K562 (cell line): ENCODE results near the gene TTYH2. TPM values are rescaled to one million over a fixed set of nuclear protein-coding genes. Genes with fewer than 3 reads are reported as not detected.
A peak's percentile ranks its signal among the peaks of the same experiment; 100 is the strongest.

ENCODE experiments used
- CBFA2T3 ChIP-seq: fragments of 450-650 bp; IDR thresholded peaks from 2 replicates; pipeline ENCODE4 v1.6.1; 2017
- CCAR2 ChIP-seq: fragments of 200-400 bp; formaldehyde crosslinking; IDR thresholded peaks from 2 replicates; pipeline ENCODE4 v1.6.1; 2017; ENCODE audit warnings: mild to moderate bottlenecking, low read depth, low read length
- CHCHD3 ChIP-seq: fragments of 250-450 bp; sonication (Bioruptor Pico); IDR thresholded peaks from 2 replicates; pipeline ENCODE4 v2.1.2; 2022; ENCODE audit warnings: mild to moderate bottlenecking
- ERF ChIP-seq: fragments of 450-650 bp; formaldehyde crosslinking; IDR thresholded peaks from 2 replicates; pipeline ENCODE4 v1.4.0; 2020; ENCODE audit warnings: mild to moderate bottlenecking, mixed read lengths
- ESRRA ChIP-seq: fragments of 450-650 bp; IDR thresholded peaks from 2 replicates; pipeline ENCODE4 v1.6.1; 2014; ENCODE audit warnings: low read depth, mild to moderate bottlenecking, moderate library complexity, borderline replicate concordance
- FIP1L1 ChIP-seq: fragments of 200-400 bp; formaldehyde crosslinking; IDR thresholded peaks from 2 replicates; pipeline ENCODE4 v1.6.1; 2018; ENCODE audit warnings: mild to moderate bottlenecking, low read depth, low read length; ENCODE audit not compliant: poor library complexity, severe bottlenecking
- MCM3 ChIP-seq: fragments of 450-650 bp; IDR thresholded peaks from 2 replicates; pipeline ENCODE4 v1.6.1; 2016
- NCOR1 ChIP-seq: fragments of 450-650 bp; IDR thresholded peaks from 2 replicates; pipeline ENCODE4 v1.6.1; 2016; ENCODE audit warnings: mild to moderate bottlenecking, moderate library complexity
- NR3C1 ChIP-seq: sonication (generic); formaldehyde crosslinking; IDR thresholded peaks from 2 replicates; pipeline ENCODE4 v1.8.1; 2022; ENCODE audit warnings: missing genetic modification reagents
- RBM25 ChIP-seq: fragments of 200-400 bp; formaldehyde crosslinking; IDR thresholded peaks from 2 replicates; pipeline ENCODE4 v1.6.1; 2018; ENCODE audit warnings: low read length, low read depth, moderate library complexity; ENCODE audit not compliant: severe bottlenecking
- SOX6 ChIP-seq: fragments of 450-650 bp; IDR thresholded peaks from 2 replicates; pipeline ENCODE4 v1.6.1; 2014; ENCODE audit warnings: mild to moderate bottlenecking
- TAF1 ChIP-seq: IDR thresholded peaks from 2 replicates; pipeline ENCODE4 v1.6.1; 2011; ENCODE audit warnings: mild to moderate bottlenecking, low read length, moderate library complexity; ENCODE audit not compliant: insufficient read depth, control insufficient read depth, severe bottlenecking; ENCODE audit errors: extremely low read depth
- ZNF184 ChIP-seq: sonication (generic); formaldehyde crosslinking; IDR thresholded peaks from 2 replicates; pipeline ENCODE4 v1.5.0; 2020; ENCODE audit warnings: missing genetic modification reagents
- ZNF780A ChIP-seq: fragments of 250-450 bp; sonication (Bioruptor Pico); IDR thresholded peaks from 2 replicates; pipeline ENCODE4 v1.5.0; 2021; ENCODE audit warnings: mild to moderate bottlenecking
- polyA plus RNA-seq, 8 experiments: library from polyadenylated mRNA; depleted of rRNA in 4 of 8; stranded (reverse) in 5 of 8; unstranded in 3 of 8; fragments of >200 nt; fragmentation: Nextera tagmentation in 2 of 8; fragmentation: Illumina TruSeq in 1 of 8; extraction: Ambion mirVana in 2 of 8; extraction: Trizol in 1 of 8; gene quantifications; 2 replicates each; pipeline versions ENCODE4 v1.2.1 to v1.2.3, GENCODE V29; 2011 to 2014; ENCODE audit warnings: inconsistent platforms in 1 of 8, missing spikeins in 1 of 8
- total RNA-seq, 7 experiments: library from RNA; depleted of rRNA in 6 of 7; stranded (reverse); fragments of >200 nt in 6 of 7; fragmentation: Illumina TruSeq in 2 of 7; extraction: Trizol in 2 of 7; gene quantifications; 2 replicates each; pipeline versions ENCODE4 v1.2.1 to v1.2.3, GENCODE V29; 2011 to 2021; ENCODE audit warnings: low replicate concordance in 1 of 7
- TF ChIP-seq, protein P1 (sequence below): sonication (generic); formaldehyde crosslinking; IDR thresholded peaks from 2 replicates; pipeline ENCODE4 v1.8.0; 2022; ENCODE audit warnings: mild to moderate bottlenecking, missing genetic modification reagents, borderline replicate concordance
- TF ChIP-seq, protein P2 (sequence below): IDR thresholded peaks from 2 replicates; pipeline ENCODE4 v1.6.1; 2012; ENCODE audit warnings: low read depth, low read length, improper control_type of control experiment, borderline replicate concordance
- TF ChIP-seq, protein P3 (sequence below): sonication (generic); formaldehyde crosslinking; IDR thresholded peaks from 2 replicates; pipeline ENCODE4 v1.8.0; 2022; ENCODE audit warnings: mild to moderate bottlenecking, missing genetic modification reagents
- TF ChIP-seq, protein P4 (sequence below): fragments of 250-450 bp; sonication (Bioruptor Pico); IDR thresholded peaks from 2 replicates; pipeline ENCODE4 v1.5.0; 2021

Gene TTYH2
- total and polyA plus RNA-seq, 9 of the 15 experiments (the other 6 are each of a cell fraction or from before 2014, with no cell fraction given), result 0.03 to 2.0 (median 0.91) TPM

DNA sequence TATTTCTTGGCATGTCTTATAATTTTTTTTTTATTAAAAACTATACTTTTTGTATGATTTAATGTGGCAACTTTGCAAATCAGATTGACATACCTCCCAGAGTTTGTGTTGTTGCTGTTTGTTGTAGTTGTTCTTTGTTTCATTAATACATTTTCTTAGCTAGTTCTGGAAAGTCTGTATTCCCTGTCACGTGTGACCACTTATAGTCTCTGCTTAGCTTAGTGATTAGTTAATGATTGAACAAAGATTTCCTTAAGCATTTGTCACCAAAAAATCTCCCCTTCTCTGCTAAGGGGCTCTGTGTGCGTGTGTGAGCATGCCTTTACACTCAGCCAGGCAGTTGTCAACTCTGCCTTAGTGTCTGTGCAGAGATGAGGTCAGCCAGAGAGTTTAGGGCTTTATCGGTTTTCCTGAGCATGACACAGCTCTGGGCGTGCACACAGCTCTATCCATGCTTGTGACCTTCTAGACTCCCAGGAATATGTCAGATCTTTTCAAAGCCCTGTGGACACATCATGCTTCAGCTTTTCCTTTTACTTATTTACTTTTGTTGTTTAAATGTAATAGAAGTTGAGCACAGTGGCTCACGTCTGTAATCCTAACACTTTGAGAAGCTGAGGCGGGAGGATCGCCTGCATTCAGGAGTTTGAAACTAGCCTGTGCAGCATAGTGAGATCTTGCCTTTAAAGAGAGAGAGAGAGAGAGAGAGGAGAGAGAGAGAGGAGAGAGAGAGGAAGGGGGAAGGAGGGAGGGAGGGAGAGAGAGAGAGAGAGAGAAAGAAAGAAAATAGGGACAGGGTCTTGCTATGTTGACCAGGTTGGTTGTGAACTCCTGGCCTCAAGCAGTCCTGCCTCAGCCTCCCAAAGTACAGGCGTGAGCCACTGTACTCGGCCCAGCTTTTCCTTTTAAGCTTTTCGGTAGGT lies 82.5 kb downstream of the TTYH2 start (continued):
- TF ChIP-seq, protein P1, sequence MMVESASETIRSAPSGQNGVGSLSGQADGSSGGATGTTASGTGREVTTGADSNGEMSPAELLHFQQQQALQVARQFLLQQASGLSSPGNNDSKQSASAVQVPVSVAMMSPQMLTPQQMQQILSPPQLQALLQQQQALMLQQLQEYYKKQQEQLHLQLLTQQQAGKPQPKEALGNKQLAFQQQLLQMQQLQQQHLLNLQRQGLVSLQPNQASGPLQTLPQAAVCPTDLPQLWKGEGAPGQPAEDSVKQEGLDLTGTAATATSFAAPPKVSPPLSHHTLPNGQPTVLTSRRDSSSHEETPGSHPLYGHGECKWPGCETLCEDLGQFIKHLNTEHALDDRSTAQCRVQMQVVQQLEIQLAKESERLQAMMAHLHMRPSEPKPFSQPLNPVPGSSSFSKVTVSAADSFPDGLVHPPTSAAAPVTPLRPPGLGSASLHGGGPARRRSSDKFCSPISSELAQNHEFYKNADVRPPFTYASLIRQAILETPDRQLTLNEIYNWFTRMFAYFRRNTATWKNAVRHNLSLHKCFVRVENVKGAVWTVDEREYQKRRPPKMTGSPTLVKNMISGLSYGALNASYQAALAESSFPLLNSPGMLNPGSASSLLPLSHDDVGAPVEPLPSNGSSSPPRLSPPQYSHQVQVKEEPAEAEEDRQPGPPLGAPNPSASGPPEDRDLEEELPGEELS (CRISPR knock-in tag), result no peak
- TF ChIP-seq NCOR1 (no peak), CBFA2T3 (no peak), CCAR2 (no peak), MCM3 (no peak), TAF1 (peak; percentile 27), ZNF780A (CRISPR knock-in tag) (no peak), ESRRA (peak; percentile 20; the same call in 1 of the 2 replicates), RBM25 (peak; percentile 30), FIP1L1 (no peak), NR3C1 (CRISPR knock-in tag) (no peak), SOX6 (no peak), ERF (CRISPR knock-in tag) (0 out of 2 replicates have a peak, but pooled peaks have one; percentile 63), CHCHD3 (no peak), ZNF184 (no peak)
- TF ChIP-seq, protein P2, sequence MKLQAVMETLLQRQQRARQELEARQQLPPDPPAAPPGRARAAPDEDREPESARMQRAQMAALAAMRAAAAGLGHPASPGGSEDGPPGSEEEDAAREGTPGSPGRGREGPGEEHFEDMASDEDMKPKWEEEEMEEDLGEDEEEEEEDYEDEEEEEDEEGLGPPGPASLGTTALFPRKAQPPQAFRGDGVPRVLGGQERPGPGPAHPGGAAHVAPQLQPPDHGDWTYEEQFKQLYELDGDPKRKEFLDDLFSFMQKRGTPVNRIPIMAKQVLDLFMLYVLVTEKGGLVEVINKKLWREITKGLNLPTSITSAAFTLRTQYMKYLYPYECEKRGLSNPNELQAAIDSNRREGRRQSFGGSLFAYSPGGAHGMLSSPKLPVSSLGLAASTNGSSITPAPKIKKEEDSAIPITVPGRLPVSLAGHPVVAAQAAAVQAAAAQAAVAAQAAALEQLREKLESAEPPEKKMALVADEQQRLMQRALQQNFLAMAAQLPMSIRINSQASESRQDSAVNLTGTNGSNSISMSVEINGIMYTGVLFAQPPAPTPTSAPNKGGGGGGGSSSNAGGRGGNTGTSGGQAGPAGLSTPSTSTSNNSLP, result no peak
- TF ChIP-seq, protein P3, sequence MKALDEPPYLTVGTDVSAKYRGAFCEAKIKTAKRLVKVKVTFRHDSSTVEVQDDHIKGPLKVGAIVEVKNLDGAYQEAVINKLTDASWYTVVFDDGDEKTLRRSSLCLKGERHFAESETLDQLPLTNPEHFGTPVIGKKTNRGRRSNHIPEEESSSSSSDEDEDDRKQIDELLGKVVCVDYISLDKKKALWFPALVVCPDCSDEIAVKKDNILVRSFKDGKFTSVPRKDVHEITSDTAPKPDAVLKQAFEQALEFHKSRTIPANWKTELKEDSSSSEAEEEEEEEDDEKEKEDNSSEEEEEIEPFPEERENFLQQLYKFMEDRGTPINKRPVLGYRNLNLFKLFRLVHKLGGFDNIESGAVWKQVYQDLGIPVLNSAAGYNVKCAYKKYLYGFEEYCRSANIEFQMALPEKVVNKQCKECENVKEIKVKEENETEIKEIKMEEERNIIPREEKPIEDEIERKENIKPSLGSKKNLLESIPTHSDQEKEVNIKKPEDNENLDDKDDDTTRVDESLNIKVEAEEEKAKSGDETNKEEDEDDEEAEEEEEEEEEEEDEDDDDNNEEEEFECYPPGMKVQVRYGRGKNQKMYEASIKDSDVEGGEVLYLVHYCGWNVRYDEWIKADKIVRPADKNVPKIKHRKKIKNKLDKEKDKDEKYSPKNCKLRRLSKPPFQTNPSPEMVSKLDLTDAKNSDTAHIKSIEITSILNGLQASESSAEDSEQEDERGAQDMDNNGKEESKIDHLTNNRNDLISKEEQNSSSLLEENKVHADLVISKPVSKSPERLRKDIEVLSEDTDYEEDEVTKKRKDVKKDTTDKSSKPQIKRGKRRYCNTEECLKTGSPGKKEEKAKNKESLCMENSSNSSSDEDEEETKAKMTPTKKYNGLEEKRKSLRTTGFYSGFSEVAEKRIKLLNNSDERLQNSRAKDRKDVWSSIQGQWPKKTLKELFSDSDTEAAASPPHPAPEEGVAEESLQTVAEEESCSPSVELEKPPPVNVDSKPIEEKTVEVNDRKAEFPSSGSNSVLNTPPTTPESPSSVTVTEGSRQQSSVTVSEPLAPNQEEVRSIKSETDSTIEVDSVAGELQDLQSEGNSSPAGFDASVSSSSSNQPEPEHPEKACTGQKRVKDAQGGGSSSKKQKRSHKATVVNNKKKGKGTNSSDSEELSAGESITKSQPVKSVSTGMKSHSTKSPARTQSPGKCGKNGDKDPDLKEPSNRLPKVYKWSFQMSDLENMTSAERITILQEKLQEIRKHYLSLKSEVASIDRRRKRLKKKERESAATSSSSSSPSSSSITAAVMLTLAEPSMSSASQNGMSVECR (CRISPR knock-in tag), result 0 out of 2 replicates have a peak, but pooled peaks have one; percentile 54
- TF ChIP-seq, protein P4, sequence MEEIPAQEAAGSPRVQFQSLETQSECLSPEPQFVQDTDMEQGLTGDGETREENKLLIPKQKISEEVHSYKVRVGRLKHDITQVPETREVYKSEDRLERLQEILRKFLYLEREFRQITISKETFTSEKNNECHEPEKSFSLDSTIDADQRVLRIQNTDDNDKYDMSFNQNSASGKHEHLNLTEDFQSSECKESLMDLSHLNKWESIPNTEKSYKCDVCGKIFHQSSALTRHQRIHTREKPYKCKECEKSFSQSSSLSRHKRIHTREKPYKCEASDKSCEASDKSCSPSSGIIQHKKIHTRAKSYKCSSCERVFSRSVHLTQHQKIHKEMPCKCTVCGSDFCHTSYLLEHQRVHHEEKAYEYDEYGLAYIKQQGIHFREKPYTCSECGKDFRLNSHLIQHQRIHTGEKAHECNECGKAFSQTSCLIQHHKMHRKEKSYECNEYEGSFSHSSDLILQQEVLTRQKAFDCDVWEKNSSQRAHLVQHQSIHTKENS, result no peak
